Lower leg skin (tissue), 3 donors: Measurements from ENCODE around the gene PCDHGB6.

Source experiments
- CTCF ChIP-seq, 3 donors: fragments of 450-650 bp; IDR thresholded peaks; one replicate each; pipeline ENCODE4 v1.5.1; 2016; ENCODE audit warnings: antibody characterized with exemption in 3 of 3, mild to moderate bottlenecking in 3 of 3, moderate library complexity in 2 of 3
- POLR2A ChIP-seq, 2 donors: fragments of 450-650 bp; IDR thresholded peaks; one replicate each; pipeline ENCODE4 v1.6.1; 2016 to 2017; ENCODE audit warnings: antibody characterized with exemption in 2 of 2, mild to moderate bottlenecking in 1 of 2, moderate library complexity in 1 of 2

- TF ChIP-seq CTCF (IDR thresholded peaks at IDR 0.05) (no peak), POLR2A (IDR thresholded peaks at IDR 0.05) (no peak)
Measured at GRCh38 chr5:141419074-141419880, 11.5 kb downstream of the PCDHGB6 start.
